ENCODE measurements around the gene GLIS2. TPM values are rescaled to one million over a fixed set of nuclear protein-coding genes. Genes with fewer than 3 reads are reported as not detected.
"Not testable (repeated sequence)": the region's sequence is repeated elsewhere in the genome, so short reads cannot be mapped to it uniquely, and the experiment has no call there.

Gene GLIS2
- total RNA-seq, 1 donor: under 0.01 TPM

- not testable (repeated sequence) for H3K4me3 ChIP-seq (ENCODE audit: low read length); H3K27me3 ChIP-seq (ENCODE audit: insufficient read depth, low read length); H3K9me3 ChIP-seq (ENCODE audit: low read depth, low read length)
- H3K4me1 ChIP-seq (ENCODE audit: insufficient read depth, low read length): peaks cover 43% of the 10 kb centered on the region
These were observed 28.6 kb downstream of the GLIS2 start for GRCh38 chr16:4344300-4344982.

GRCh38 chr16:4344983-4345835, 29.3 kb downstream of the GLIS2 start:
- Histone ChIP-seq H3K9me3 (ENCODE audit: low read depth, low read length) (no peaks in the 10 kb centered on the region), H3K4me1 (ENCODE audit: insufficient read depth, low read length) (peaks cover 51% of the 10 kb centered on the region), H3K27me3 (ENCODE audit: insufficient read depth, low read length) (no peaks in the 10 kb centered on the region), H3K4me3 (ENCODE audit: low read length) (no peak overlapping the region)

GRCh38 chr16:4345836-4346781, 30.2 kb downstream of the GLIS2 start:
- no peaks in the 10 kb centered on the region for H3K27me3 ChIP-seq (ENCODE audit: insufficient read depth, low read length)
- H3K9me3 ChIP-seq (ENCODE audit: low read depth, low read length): no peaks in the 10 kb centered on the region
- H3K4me3 ChIP-seq (ENCODE audit: low read length): no peak overlapping the region
- H3K4me1 ChIP-seq (ENCODE audit: insufficient read depth, low read length): peaks cover 57% of the 10 kb centered on the region

GRCh38 chr16:4347010-4347409, 31.1 kb downstream of the GLIS2 start:
- no peaks in the 10 kb centered on the region for H3K27me3 ChIP-seq (ENCODE audit: insufficient read depth, low read length)
- peaks cover 61% of the 10 kb centered on the region for H3K4me1 ChIP-seq (ENCODE audit: insufficient read depth, low read length)
- no peaks in the 10 kb centered on the region for H3K9me3 ChIP-seq (ENCODE audit: low read depth, low read length)
- no peak overlapping the region for H3K4me3 ChIP-seq (ENCODE audit: low read length)

GRCh38 chr16:4347765-4348509, 32.1 kb downstream of the GLIS2 start:
- Histone ChIP-seq H3K4me1 (ENCODE audit: insufficient read depth, low read length) (peaks cover 61% of the 10 kb centered on the region), H3K9me3 (ENCODE audit: low read depth, low read length) (no peaks in the 10 kb centered on the region), H3K27me3 (ENCODE audit: insufficient read depth, low read length) (no peaks in the 10 kb centered on the region), H3K4me3 (ENCODE audit: low read length) (no peak overlapping the region)

- no peaks in the 10 kb centered on the region for H3K27me3 ChIP-seq (ENCODE audit: insufficient read depth, low read length)
- peaks cover 61% of the 10 kb centered on the region for H3K4me1 ChIP-seq (ENCODE audit: insufficient read depth, low read length)
- H3K4me3 ChIP-seq (ENCODE audit: low read length): no peak overlapping the region
- H3K9me3 ChIP-seq (ENCODE audit: low read depth, low read length): no peaks in the 10 kb centered on the region
These were observed 33.5 kb downstream of the GLIS2 start for GRCh38 chr16:4349332-4349731.

- no peaks in the 10 kb centered on the region for H3K9me3 ChIP-seq (ENCODE audit: low read depth, low read length)
- H3K4me1 ChIP-seq (ENCODE audit: insufficient read depth, low read length): peaks cover 54% of the 10 kb centered on the region
- peak overlapping the region; percentile 73 for H3K4me3 ChIP-seq (ENCODE audit: low read length)
- no peaks in the 10 kb centered on the region for H3K27me3 ChIP-seq (ENCODE audit: insufficient read depth, low read length)
These were observed 34.5 kb downstream of the GLIS2 start for GRCh38 chr16:4350365-4350786.

- Histone ChIP-seq H3K27me3 (ENCODE audit: insufficient read depth, low read length) (no peaks in the 10 kb centered on the region), H3K9me3 (ENCODE audit: low read depth, low read length) (no peaks in the 10 kb centered on the region), H3K4me3 (ENCODE audit: low read length) (peak within 1 kb of the TSS; percentile 73), H3K4me1 (ENCODE audit: insufficient read depth, low read length) (peaks cover 48% of the 10 kb centered on the region)
These were observed 35.2 kb downstream of the GLIS2 start, which contains the start of gene PAM16 for GRCh38 chr16:4350787-4351659. Gene PAM16 (minus strand): TSS chr16:4351321. CDS start chr16:4351234, 87 bp downstream.

- H3K4me1 ChIP-seq (ENCODE audit: insufficient read depth, low read length): peaks cover 39% of the 10 kb centered on the region
- H3K4me3 ChIP-seq (ENCODE audit: low read length): no peak overlapping the region
- no peaks in the 10 kb centered on the region for H3K27me3 ChIP-seq (ENCODE audit: insufficient read depth, low read length)
- no peaks in the 10 kb centered on the region for H3K9me3 ChIP-seq (ENCODE audit: low read depth, low read length)
These were observed 36.0 kb downstream of the GLIS2 start for GRCh38 chr16:4351880-4352279.

GRCh38 chr16:4352843-4353242, 37.0 kb downstream of the GLIS2 start:
- H3K4me1 ChIP-seq (ENCODE audit: insufficient read depth, low read length): peaks cover 30% of the 10 kb centered on the region
- no peaks in the 10 kb centered on the region for H3K9me3 ChIP-seq (ENCODE audit: low read depth, low read length)
- H3K27me3 ChIP-seq (ENCODE audit: insufficient read depth, low read length): no peaks in the 10 kb centered on the region
- H3K4me3 ChIP-seq (ENCODE audit: low read length): no peak overlapping the region

GRCh38 chr16:4353675-4354074, 37.8 kb downstream of the GLIS2 start:
- no peaks in the 10 kb centered on the region for H3K9me3 ChIP-seq (ENCODE audit: low read depth, low read length)
- no peaks in the 10 kb centered on the region for H3K27me3 ChIP-seq (ENCODE audit: insufficient read depth, low read length)
- no peak overlapping the region for H3K4me3 ChIP-seq (ENCODE audit: low read length)
- H3K4me1 ChIP-seq (ENCODE audit: insufficient read depth, low read length): peaks cover 22% of the 10 kb centered on the region

- Histone ChIP-seq H3K4me1 (ENCODE audit: insufficient read depth, low read length) (peaks cover 15% of the 10 kb centered on the region), H3K27me3 (ENCODE audit: insufficient read depth, low read length) (no peaks in the 10 kb centered on the region), H3K9me3 (ENCODE audit: low read depth, low read length) (no peaks in the 10 kb centered on the region), H3K4me3 (ENCODE audit: low read length) (no peak overlapping the region)
These were observed 38.9 kb downstream of the GLIS2 start for GRCh38 chr16:4354512-4355409.

- Histone ChIP-seq H3K9me3 (ENCODE audit: low read depth, low read length) (no peaks in the 10 kb centered on the region), H3K4me3 (ENCODE audit: low read length) (no peak overlapping the region), H3K4me1 (ENCODE audit: insufficient read depth, low read length) (no peaks in the 10 kb centered on the region), H3K27me3 (ENCODE audit: insufficient read depth, low read length) (no peaks in the 10 kb centered on the region)
These were observed 41.0 kb downstream of the GLIS2 start for GRCh38 chr16:4356820-4357219.
